HEK293 (cell line): ENCODE data around the gene LMF1.

Source experiments
- ZNF274 ChIP-seq, 2 experiments: fragments of 200-500 bp in 1 of 2; fragments of 450-650 bp in 1 of 2; sonication (Bioruptor generic) in 1 of 2; formaldehyde crosslinking in 1 of 2; IDR thresholded peaks; 2 replicates each; pipeline versions ENCODE4 v1.5.1 to v1.6.1; 2014 to 2016; ENCODE audit warnings: borderline replicate concordance in 1 of 2, inconsistent platforms in 1 of 2, low read length in 1 of 2, missing biosample characterization in 1 of 2, missing genetic modification characterization in 1 of 2
- ZNF473 ChIP-seq: fragments of 450-650 bp; formaldehyde crosslinking; IDR thresholded peaks from 2 replicates; pipeline ENCODE4 v1.5.1; 2017; ENCODE audit warnings: missing biosample characterization, missing genetic modification characterization
- ZNF560 ChIP-seq: fragments of 450-650 bp; formaldehyde crosslinking; IDR thresholded peaks from 2 replicates; pipeline ENCODE4 v1.5.1; 2017; ENCODE audit warnings: missing biosample characterization, missing genetic modification characterization, borderline replicate concordance
- TF ChIP-seq, protein P1 (sequence below): fragments of 450-650 bp; formaldehyde crosslinking; IDR thresholded peaks from 2 replicates; pipeline ENCODE4 v1.5.1; 2016; ENCODE audit warnings: missing biosample characterization, missing genetic modification characterization

DNA sequence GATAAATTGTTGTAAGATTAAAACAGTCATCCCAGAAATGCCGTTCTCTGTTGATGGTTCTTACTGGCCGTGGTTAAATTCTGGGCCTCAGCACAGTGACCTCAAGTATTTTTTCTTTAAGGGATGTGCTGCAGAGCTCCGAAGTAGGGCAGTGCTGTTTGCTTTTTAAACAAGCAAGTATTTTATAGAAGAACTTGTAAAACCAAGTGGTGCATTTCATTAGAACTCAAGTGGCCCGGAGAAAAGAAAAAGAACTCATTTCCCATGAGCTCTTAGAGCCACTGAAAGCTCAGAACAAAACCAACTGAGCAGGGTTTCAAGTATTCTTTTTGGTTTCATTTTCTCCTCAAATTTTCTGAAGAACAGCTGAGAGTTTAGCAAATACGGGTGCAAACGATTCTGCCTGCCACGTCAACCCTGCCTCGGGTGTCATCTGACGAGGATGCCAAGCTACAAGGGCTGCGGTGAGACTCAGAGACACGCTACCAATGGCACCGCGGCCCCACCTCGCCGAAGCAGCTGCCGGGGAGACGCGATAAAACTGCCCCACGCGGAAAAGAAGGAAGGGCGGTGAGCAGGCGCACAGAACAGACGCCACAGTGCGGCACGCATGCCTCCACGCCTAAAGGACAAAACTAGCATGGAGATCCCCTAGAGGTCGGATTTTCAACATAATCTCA is 6.3 kb downstream of the LMF1 start:
- TF ChIP-seq ZNF560 (tag by site-specific recombination) = no peak
- TF ChIP-seq ZNF473 = no peak
- TF ChIP-seq, protein P1, sequence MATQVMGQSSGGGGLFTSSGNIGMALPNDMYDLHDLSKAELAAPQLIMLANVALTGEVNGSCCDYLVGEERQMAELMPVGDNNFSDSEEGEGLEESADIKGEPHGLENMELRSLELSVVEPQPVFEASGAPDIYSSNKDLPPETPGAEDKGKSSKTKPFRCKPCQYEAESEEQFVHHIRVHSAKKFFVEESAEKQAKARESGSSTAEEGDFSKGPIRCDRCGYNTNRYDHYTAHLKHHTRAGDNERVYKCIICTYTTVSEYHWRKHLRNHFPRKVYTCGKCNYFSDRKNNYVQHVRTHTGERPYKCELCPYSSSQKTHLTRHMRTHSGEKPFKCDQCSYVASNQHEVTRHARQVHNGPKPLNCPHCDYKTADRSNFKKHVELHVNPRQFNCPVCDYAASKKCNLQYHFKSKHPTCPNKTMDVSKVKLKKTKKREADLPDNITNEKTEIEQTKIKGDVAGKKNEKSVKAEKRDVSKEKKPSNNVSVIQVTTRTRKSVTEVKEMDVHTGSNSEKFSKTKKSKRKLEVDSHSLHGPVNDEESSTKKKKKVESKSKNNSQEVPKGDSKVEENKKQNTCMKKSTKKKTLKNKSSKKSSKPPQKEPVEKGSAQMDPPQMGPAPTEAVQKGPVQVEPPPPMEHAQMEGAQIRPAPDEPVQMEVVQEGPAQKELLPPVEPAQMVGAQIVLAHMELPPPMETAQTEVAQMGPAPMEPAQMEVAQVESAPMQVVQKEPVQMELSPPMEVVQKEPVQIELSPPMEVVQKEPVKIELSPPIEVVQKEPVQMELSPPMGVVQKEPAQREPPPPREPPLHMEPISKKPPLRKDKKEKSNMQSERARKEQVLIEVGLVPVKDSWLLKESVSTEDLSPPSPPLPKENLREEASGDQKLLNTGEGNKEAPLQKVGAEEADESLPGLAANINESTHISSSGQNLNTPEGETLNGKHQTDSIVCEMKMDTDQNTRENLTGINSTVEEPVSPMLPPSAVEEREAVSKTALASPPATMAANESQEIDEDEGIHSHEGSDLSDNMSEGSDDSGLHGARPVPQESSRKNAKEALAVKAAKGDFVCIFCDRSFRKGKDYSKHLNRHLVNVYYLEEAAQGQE (tag by site-specific recombination) = no peak
- TF ChIP-seq ZNF274 (IDR thresholded peaks at IDR 0.05; ENCODE audit: low read length) = no peak
- TF ChIP-seq ZNF274 (tag by site-specific recombination; IDR thresholded peaks at IDR 0.05; ENCODE audit: borderline replicate concordance) = no peak
